DND-41 (cell line): ENCODE data around the gene LILRB5.

Experiments
- ATAC-seq: fragments of 200-7000 bp; cut with Tn5 transposase; 3 replicates; pipeline ENCODE4 v1.9.1; 2021; ENCODE audit warnings: low read depth; ENCODE audit not compliant: insufficient read depth
- DNase-seq: peaks from one replicate; pipeline ENCODE4 v3.0.0-alpha.2; 2020
- H2AFZ ChIP-seq: 2 replicates; pipeline ENCODE4 v1.6.0; 2012; ENCODE audit warnings: low read depth, low read length
- H3K27ac ChIP-seq: 2 replicates; pipeline ENCODE4 v1.5.1; 2012; ENCODE audit warnings: low read length, inconsistent platforms
- H3K27me3 ChIP-seq: fragments of 200-600 bp; sonication (generic); 2 replicates; pipeline ENCODE4 v1.6.0; 2012; ENCODE audit warnings: low read length, mild to moderate bottlenecking, inconsistent platforms; ENCODE audit not compliant: insufficient read depth, poor library complexity
- H3K36me3 ChIP-seq: 2 replicates; pipeline ENCODE4 v1.5.1; 2012; ENCODE audit warnings: low read length, inconsistent platforms; ENCODE audit not compliant: insufficient read depth
- H3K4me1 ChIP-seq: 2 replicates; pipeline ENCODE4 v1.5.1; 2012; ENCODE audit warnings: mild to moderate bottlenecking, low read length; ENCODE audit not compliant: insufficient read depth
- H3K4me2 ChIP-seq: 2 replicates; pipeline ENCODE4 v1.6.0; 2012; ENCODE audit warnings: mild to moderate bottlenecking, moderate library complexity, low read length, inconsistent platforms; ENCODE audit not compliant: insufficient read depth
- H3K4me3 ChIP-seq, 2 experiments: fragments of 200-600 bp in 1 of 2; shearing (Covaris generic) in 1 of 2; 2 replicates each; pipeline ENCODE4 v1.5.1; 2012 to 2016; ENCODE audit warnings: inconsistent platforms in 2 of 2, low read length in 2 of 2, mild to moderate bottlenecking in 2 of 2, low read depth in 1 of 2, moderate library complexity in 1 of 2
- H3K79me2 ChIP-seq: 2 replicates; pipeline ENCODE4 v1.6.0; 2012; ENCODE audit warnings: low read length, inconsistent platforms; ENCODE audit not compliant: insufficient read depth
- H3K9ac ChIP-seq: 2 replicates; pipeline ENCODE4 v1.6.0; 2012; ENCODE audit warnings: low read depth, mild to moderate bottlenecking, inconsistent platforms, low read length, moderate library complexity
- H3K9me3 ChIP-seq: 2 replicates; pipeline ENCODE4 v1.5.1; 2012; ENCODE audit warnings: low read length, moderate library complexity, mild to moderate bottlenecking, inconsistent platforms; ENCODE audit not compliant: insufficient read depth, severe bottlenecking
- H4K20me1 ChIP-seq: 2 replicates; pipeline ENCODE4 v1.6.0; 2012; ENCODE audit warnings: low read length; ENCODE audit not compliant: insufficient read depth
- EZH2 ChIP-seq: IDR thresholded peaks from 3 replicates; pipeline ENCODE4 v1.6.1; 2012; ENCODE audit warnings: borderline replicate concordance, low read depth, mild to moderate bottlenecking, moderate library complexity, low read length, inconsistent platforms; ENCODE audit not compliant: severe bottlenecking
- TF ChIP-seq, protein P1 (sequence below): IDR thresholded peaks from 2 replicates; pipeline ENCODE4 v1.5.1; 2012; ENCODE audit warnings: borderline replicate concordance, low read length, moderate library complexity, mild to moderate bottlenecking; ENCODE audit not compliant: poor library complexity, severe bottlenecking; ENCODE audit errors: extremely low read depth

The LILRB5 gene

DNA sequence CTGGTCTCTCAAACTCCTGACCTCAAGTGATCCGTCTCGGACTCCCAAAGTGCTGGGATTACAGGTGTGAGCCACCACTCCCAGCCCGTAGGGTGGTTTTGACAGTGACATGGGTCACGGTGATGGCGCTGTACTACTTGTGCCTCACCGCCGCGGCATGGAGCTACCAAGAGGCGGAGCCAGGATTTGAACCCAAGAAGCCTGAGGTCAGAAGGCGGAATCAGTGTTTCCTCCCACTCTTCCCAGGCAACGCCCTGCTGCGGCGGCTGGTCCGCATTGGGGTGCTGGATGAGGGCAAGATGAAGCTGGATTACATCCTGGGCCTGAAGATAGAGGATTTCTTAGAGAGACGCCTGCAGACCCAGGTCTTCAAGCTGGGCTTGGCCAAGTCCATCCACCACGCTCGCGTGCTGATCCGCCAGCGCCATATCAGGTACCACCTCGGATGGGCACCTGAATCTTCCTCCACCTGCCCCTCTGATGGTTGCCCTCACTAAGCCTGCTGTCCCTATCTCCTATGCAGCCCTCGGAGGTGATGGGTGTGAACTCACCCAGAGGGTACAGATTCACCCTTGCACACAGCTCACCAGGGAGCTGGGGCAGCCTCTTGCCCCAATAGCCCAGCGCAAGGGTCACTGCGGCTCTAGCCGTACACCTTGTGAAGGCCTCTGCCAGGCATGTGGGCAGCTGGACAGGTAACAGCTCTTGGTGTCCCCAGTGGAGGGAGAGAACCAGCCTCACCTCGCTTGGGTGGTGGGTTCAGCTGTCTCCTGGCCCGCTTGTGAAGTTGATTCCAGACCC lies 50.8 kb downstream of the LILRB5 start:
- Histone ChIP-seq H3K27me3 (no peaks in the 10 kb centered on the region), H4K20me1 (peaks cover 98% of the 10 kb centered on the region), H3K36me3 (peaks cover 95% of the 10 kb centered on the region), H3K27ac (no peak overlapping the region), H2AFZ (no peak overlapping the region), H3K4me2 (peak overlapping the region; percentile 31; the same call in 1 of the 2 replicates), H3K4me1 (peaks cover 52% of the 10 kb centered on the region), H3K9me3 (no peaks in the 10 kb centered on the region), H3K79me2 (peaks cover 81% of the 10 kb centered on the region), H3K9ac (no peak overlapping the region), H3K4me3 (no peak overlapping the region)
- TF ChIP-seq EZH2 = no peak
- TF ChIP-seq, protein P1, sequence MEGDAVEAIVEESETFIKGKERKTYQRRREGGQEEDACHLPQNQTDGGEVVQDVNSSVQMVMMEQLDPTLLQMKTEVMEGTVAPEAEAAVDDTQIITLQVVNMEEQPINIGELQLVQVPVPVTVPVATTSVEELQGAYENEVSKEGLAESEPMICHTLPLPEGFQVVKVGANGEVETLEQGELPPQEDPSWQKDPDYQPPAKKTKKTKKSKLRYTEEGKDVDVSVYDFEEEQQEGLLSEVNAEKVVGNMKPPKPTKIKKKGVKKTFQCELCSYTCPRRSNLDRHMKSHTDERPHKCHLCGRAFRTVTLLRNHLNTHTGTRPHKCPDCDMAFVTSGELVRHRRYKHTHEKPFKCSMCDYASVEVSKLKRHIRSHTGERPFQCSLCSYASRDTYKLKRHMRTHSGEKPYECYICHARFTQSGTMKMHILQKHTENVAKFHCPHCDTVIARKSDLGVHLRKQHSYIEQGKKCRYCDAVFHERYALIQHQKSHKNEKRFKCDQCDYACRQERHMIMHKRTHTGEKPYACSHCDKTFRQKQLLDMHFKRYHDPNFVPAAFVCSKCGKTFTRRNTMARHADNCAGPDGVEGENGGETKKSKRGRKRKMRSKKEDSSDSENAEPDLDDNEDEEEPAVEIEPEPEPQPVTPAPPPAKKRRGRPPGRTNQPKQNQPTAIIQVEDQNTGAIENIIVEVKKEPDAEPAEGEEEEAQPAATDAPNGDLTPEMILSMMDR = no peak
- ATAC-seq = no peak
- no peak for DNase-seq

DNA sequence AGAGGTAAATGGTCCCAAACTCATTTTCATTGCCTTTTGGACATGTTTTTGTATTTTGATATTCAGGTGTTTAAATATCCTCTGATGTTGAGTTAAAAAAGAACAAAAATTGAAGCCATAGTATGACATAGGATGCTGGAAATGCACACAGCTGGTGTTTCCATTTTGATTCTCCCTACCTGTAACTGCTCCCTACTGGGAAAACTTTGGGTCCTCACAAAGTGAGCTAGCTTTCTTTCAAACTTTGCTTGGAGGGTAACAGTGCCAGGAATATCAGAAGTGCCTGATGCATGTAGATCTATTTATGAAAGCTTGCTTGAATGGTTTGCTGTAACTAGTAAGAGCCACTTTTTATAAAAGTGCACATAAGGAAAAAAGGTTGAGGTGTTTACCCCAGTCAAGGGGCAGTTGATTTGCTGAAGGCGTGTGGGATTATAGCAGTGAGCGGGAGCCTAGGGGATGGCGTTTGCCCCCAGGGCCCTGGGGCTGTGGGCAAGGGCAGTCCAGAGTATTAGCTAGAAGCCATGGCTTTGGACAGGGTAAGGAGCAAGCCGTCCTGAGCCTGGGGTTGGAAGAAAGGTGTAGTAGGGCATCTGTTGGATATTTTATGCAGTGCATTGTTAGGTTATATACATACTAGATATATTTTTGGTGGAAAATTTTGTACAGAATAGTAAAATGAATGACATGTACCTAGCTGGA lies 52.2 kb downstream of the LILRB5 start:
- H3K4me1 ChIP-seq = peaks cover 56% of the 10 kb centered on the region
- H3K27ac ChIP-seq = no peak overlapping the region
- H3K4me2 ChIP-seq = peak overlapping the region; percentile 81; the same call in 1 of the 2 replicates
- no peak for TF ChIP-seq EZH2
- TF ChIP-seq, protein P1 = no peak
- no peak overlapping the region for H3K9ac ChIP-seq
- H3K4me3 ChIP-seq = peak overlapping the region in 1 of 2 experiments; percentile 12; a peak in 1 of 4 replicates
- no peak overlapping the region for H2AFZ ChIP-seq
- no peak for DNase-seq
- peaks cover 88% of the 10 kb centered on the region for H3K36me3 ChIP-seq
- no peak for ATAC-seq
- no peaks in the 10 kb centered on the region for H3K27me3 ChIP-seq
- H3K9me3 ChIP-seq = no peaks in the 10 kb centered on the region
- H3K79me2 ChIP-seq = peaks cover 92% of the 10 kb centered on the region
- peaks cover 89% of the 10 kb centered on the region for H4K20me1 ChIP-seq

DNA sequence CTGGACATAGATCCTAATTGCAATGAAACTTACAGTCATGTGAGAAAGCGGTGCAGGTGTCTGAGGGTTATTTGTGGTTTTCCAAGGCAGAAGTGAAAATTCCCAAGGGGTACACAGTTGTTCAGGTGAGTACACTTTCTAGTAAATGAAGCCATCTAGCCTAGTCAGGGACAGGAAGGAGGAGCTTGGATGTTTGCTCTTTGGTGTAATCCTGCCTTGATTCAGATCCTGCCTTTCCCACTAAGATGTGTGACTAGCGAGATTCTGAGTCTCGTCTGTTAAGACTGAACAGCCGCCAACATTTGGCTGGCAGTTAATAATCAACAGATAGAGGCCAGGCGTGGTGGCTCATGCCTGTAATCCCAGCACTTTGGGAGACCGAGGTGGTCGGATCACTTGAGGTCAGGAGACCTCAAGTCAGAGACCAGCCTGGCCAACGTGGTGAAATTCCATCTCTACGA lies 53.9 kb downstream of the LILRB5 start:
- H2AFZ ChIP-seq = no peak overlapping the region
- H3K4me2 ChIP-seq = peak overlapping the region; percentile 81
- H3K4me1 ChIP-seq = peaks cover 62% of the 10 kb centered on the region
- TF ChIP-seq, protein P1 = no peak
- no peak for TF ChIP-seq EZH2
- peaks cover 72% of the 10 kb centered on the region for H4K20me1 ChIP-seq
- DNase-seq (no peak), ATAC-seq (no peak)
- H3K36me3 ChIP-seq = peaks cover 72% of the 10 kb centered on the region
- H3K79me2 ChIP-seq = peaks cover 79% of the 10 kb centered on the region
- H3K27ac ChIP-seq = peak overlapping the region; percentile 49; the same call in 1 of the 2 replicates
- H3K27me3 ChIP-seq = no peaks in the 10 kb centered on the region
- H3K9me3 ChIP-seq = no peaks in the 10 kb centered on the region
- peak overlapping the region; percentile 72 for H3K9ac ChIP-seq
- H3K4me3 ChIP-seq = peak overlapping the region in 1 of 2 experiments; percentile 62; a peak in 3 of 4 replicates
